K562 (cell line): Measurements from ENCODE around the gene VSX2. TPM values are rescaled to one million over a fixed set of nuclear protein-coding genes. Genes with fewer than 3 reads are reported as not detected.

ENCODE experiments used
- C11orf30 ChIP-seq: fragments of 450-650 bp; IDR thresholded peaks from 2 replicates; pipeline ENCODE4 v1.6.1; 2016; ENCODE audit warnings: low read depth, mild to moderate bottlenecking
- NCOA2 ChIP-seq, 2 experiments: fragments of 450-650 bp; IDR thresholded peaks; 2 replicates each; pipeline ENCODE4 v1.6.1; 2018; ENCODE audit warnings: mild to moderate bottlenecking in 2 of 2, moderate library complexity in 1 of 2; ENCODE audit not compliant: partially characterized antibody in 2 of 2
- NR2C1 ChIP-seq, 2 experiments: fragments of 450-650 bp; IDR thresholded peaks; 2 replicates each; pipeline ENCODE4 v1.6.1; 2017; ENCODE audit warnings: mild to moderate bottlenecking in 2 of 2, antibody characterized with exemption in 1 of 2, inconsistent platforms in 1 of 2, missing compliant biosample characterization in 1 of 2, missing genetic modification characterization in 1 of 2
- ZNF644 ChIP-seq: fragments of 200-800 bp; sonication (Bioruptor generic); IDR thresholded peaks from 2 replicates; pipeline ENCODE4 v1.6.1; 2016; ENCODE audit warnings: low read depth, missing genetic modification characterization, missing compliant biosample characterization
- polyA plus RNA-seq, 8 experiments: library from polyadenylated mRNA; depleted of rRNA in 4 of 8; stranded (reverse) in 5 of 8; unstranded in 3 of 8; fragments of >200 nt; fragmentation: Nextera tagmentation in 2 of 8; fragmentation: Illumina TruSeq in 1 of 8; extraction: Ambion mirVana in 2 of 8; extraction: Trizol in 1 of 8; gene quantifications; 2 replicates each; pipeline versions ENCODE4 v1.2.1 to v1.2.3, GENCODE V29; 2011 to 2014; ENCODE audit warnings: inconsistent platforms in 1 of 8, missing spikeins in 1 of 8
- total RNA-seq, 7 experiments: library from RNA; depleted of rRNA in 6 of 7; stranded (reverse); fragments of >200 nt in 6 of 7; fragmentation: Illumina TruSeq in 2 of 7; extraction: Trizol in 2 of 7; gene quantifications; 2 replicates each; pipeline versions ENCODE4 v1.2.1 to v1.2.3, GENCODE V29; 2011 to 2021; ENCODE audit warnings: low replicate concordance in 1 of 7
- TF ChIP-seq, protein P1 (sequence below): fragments of 450-650 bp; IDR thresholded peaks from 2 replicates; pipeline ENCODE4 v1.6.1; 2017; ENCODE audit warnings: antibody characterized with exemption, mild to moderate bottlenecking
- TF ChIP-seq, protein P2 (sequence below), 2 experiments: fragments of 250-450 bp in 1 of 2; fragments of 450-650 bp in 1 of 2; sonication (Bioruptor Pico) in 1 of 2; IDR thresholded peaks; 2 replicates each; pipeline versions ENCODE4 v1.6.1 to v1.8.0; 2016 to 2021; ENCODE audit warnings: mild to moderate bottlenecking in 2 of 2, moderate library complexity in 2 of 2, missing compliant biosample characterization in 1 of 2, missing genetic modification characterization in 1 of 2

VSX2 gene
- total and polyA plus RNA-seq, 9 of the 15 experiments (the other 6 are each of a cell fraction or from before 2014, with no cell fraction given), result 0.04 TPM; not detected in 8

GRCh38 chr14:74265301-74265965, 26.2 kb downstream of the VSX2 start (continued):
- TF ChIP-seq, protein P1, sequence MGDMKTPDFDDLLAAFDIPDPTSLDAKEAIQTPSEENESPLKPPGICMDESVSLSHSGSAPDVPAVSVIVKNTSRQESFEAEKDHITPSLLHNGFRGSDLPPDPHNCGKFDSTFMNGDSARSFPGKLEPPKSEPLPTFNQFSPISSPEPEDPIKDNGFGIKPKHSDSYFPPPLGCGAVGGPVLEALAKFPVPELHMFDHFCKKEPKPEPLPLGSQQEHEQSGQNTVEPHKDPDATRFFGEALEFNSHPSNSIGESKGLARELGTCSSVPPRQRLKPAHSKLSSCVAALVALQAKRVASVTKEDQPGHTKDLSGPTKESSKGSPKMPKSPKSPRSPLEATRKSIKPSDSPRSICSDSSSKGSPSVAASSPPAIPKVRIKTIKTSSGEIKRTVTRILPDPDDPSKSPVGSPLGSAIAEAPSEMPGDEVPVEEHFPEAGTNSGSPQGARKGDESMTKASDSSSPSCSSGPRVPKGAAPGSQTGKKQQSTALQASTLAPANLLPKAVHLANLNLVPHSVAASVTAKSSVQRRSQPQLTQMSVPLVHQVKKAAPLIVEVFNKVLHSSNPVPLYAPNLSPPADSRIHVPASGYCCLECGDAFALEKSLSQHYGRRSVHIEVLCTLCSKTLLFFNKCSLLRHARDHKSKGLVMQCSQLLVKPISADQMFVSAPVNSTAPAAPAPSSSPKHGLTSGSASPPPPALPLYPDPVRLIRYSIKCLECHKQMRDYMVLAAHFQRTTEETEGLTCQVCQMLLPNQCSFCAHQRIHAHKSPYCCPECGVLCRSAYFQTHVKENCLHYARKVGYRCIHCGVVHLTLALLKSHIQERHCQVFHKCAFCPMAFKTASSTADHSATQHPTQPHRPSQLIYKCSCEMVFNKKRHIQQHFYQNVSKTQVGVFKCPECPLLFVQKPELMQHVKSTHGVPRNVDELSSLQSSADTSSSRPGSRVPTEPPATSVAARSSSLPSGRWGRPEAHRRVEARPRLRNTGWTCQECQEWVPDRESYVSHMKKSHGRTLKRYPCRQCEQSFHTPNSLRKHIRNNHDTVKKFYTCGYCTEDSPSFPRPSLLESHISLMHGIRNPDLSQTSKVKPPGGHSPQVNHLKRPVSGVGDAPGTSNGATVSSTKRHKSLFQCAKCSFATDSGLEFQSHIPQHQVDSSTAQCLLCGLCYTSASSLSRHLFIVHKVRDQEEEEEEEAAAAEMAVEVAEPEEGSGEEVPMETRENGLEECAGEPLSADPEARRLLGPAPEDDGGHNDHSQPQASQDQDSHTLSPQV, result no peak
- TF ChIP-seq, protein P2, sequence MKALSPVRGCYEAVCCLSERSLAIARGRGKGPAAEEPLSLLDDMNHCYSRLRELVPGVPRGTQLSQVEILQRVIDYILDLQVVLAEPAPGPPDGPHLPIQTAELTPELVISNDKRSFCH (CRISPR knock-in tag; IDR thresholded peaks at IDR 0.05), result no peak
- TF ChIP-seq, protein P2 (tag; IDR thresholded peaks at IDR 0.05), result no peak
- TF ChIP-seq NR2C1 (IDR thresholded peaks at IDR 0.05), result no peak
- no peak for TF ChIP-seq NR2C1 (tag; IDR thresholded peaks at IDR 0.05)
- TF ChIP-seq C11orf30, result no peak
- TF ChIP-seq ZNF644 (tag), result no peak
- TF ChIP-seq NCOA2 (IDR thresholded peaks at IDR 0.05; ENCODE audit: partially characterized antibody in 2 of 2), result no peak
- TF ChIP-seq, all 486 proteins: peak for 0
